GM12875 (cell line): ENCODE data around the gene SOCS7.

Source experiments
- H3K4me3 ChIP-seq: one replicate; pipeline ENCODE4 v1.5.1; 2011; ENCODE audit warnings: low read depth, low read length, control low read depth
- TF ChIP-seq, protein P1 (sequence below): IDR thresholded peaks from 2 replicates; pipeline ENCODE4 v1.5.1; 2011; ENCODE audit warnings: low read depth, mild to moderate bottlenecking, control low read depth, inconsistent platforms, low read length, moderate library complexity, borderline replicate concordance; ENCODE audit not compliant: insufficient read depth

SOCS7 gene

DNA sequence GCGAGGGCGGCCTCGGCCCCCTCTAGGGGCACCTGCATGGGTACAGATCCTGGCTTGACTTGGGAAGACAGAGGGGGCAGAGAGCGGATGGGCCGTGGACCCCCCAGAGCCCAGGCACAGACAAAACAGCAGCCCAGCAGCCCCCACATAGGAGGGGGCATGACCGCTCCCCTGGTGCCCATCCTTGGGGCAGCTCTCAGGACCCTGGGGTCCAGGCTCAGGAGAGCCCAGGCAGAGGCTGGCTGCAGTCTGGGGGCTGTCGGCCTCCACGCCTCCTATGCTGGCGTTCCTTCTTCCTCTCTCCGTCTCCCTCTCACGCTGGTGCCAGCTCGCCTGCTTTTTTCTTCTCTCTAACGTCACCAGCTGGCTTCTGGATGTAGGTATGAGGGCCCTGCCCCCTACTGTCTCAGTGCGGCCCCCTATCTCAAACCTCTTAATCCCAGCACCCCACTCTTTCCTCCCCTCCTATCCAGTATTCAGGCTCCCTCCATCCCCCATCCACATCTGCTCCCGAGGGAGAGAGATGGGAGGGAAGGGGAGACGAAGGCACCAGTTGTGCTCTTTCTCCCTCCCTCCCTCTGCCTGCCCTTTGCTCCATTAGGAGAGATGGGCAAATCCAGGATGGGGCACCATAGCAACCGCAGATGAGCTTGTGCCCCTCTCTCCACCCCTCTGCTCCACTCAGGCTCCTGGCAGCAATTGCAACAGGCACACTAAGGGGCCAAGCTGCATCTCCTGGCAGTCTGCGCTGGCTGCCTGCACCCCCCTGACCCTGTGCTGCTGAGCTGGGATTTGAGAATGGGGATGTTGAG lies 7.8 kb upstream of the SOCS7 start, which contains the start of gene GPR179:
TSS of gene GPR179 (minus strand) at position 349 of the 812 bp plus-strand sequence. CDS start at position 182, 167 bp downstream.
- no peak within 1 kb of the TSS for H3K4me3 ChIP-seq
- TF ChIP-seq, protein P1, sequence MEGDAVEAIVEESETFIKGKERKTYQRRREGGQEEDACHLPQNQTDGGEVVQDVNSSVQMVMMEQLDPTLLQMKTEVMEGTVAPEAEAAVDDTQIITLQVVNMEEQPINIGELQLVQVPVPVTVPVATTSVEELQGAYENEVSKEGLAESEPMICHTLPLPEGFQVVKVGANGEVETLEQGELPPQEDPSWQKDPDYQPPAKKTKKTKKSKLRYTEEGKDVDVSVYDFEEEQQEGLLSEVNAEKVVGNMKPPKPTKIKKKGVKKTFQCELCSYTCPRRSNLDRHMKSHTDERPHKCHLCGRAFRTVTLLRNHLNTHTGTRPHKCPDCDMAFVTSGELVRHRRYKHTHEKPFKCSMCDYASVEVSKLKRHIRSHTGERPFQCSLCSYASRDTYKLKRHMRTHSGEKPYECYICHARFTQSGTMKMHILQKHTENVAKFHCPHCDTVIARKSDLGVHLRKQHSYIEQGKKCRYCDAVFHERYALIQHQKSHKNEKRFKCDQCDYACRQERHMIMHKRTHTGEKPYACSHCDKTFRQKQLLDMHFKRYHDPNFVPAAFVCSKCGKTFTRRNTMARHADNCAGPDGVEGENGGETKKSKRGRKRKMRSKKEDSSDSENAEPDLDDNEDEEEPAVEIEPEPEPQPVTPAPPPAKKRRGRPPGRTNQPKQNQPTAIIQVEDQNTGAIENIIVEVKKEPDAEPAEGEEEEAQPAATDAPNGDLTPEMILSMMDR: no peak

DNA sequence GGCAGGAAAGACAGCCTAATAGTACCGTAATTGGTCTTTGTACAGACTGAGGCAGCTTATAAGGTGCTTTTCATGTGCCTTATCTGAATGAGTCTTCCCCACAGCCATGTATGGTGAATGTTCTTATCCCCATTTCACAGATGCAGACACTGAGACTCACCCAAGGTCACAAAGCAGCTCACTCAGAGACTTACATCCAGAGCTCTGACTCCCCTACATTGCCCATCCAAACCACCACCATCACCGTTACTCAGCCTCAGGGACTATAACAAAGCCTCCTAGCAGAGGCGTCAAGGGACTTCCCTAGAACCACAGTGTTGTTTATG lies 7.3 kb upstream of the SOCS7 start:
- TF ChIP-seq, protein P1: no peak
- no peak overlapping the region for H3K4me3 ChIP-seq

DNA sequence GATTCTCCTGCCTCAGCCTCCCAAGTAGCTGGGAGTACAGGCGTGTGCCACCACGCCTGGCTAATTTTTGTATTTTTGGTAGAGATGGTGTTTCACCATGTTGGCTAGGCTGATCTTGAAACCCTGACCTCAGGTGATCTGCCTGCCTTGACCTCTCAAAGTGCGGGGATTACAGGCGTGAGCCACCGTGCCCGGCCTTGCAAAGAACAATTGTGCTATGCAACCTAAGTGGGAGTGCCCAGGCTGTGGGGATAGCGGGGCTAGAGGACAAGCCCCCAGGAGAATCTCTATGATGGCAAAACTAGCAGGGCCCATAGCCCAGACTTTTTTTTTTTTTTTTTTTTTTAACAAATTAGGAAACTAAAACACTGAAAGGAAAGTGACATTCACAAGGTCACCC lies 5.9 kb upstream of the SOCS7 start:
- no peak overlapping the region for H3K4me3 ChIP-seq
- TF ChIP-seq, protein P1: no peak

DNA sequence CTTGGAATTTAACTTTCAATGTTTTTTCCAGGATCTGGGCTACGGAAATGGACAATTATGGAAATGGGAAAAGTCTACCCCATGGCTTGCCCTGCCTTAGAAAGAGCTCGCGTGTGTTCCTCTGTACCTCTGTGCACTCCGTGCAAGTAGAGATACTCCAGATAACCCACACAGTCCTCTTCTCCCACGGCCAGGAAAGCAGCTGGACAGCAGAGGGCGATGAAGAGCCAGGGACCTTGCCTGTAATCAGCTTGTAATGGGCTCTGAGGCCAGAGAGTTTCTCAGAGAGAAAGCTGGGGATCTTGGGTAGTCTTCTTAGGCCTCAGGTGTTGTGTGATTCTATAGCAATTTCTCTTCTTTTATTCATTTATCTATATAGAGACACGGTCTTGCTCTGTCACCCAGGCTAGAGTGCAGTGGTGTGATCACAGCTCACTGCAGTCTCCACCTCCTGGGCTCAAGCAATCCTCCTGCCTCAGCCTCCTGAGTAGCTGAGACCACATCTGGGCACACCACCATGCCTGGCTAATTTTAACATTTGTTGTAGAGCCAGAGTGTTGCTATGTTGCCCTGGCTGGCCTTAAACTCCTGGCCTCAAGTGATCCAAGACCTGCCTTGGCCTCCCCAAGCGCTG lies 2.4 kb upstream of the SOCS7 start:
- TF ChIP-seq, protein P1: peak; percentile 92
- no peak overlapping the region for H3K4me3 ChIP-seq

DNA sequence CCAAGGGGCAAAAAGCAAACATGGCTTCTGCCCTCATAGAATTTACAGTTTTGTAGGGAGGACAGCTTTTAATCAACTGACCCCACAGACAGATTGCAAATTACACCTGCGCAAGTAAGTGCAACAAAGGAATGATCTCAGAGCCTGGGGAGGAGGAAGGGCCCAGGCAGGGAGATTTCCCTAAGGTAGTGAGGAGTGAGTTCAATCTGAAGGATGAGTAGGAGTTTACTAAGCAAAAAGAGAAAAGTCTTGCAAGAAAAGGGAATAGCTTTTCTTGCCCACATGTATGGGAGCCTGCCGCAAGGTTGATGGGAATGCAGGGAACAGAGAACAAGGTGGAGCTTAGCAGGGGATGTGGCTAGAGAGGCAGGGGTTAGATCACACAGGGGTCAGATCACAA lies 1.6 kb upstream of the SOCS7 start:
- TF ChIP-seq, protein P1: no peak
- H3K4me3 ChIP-seq: no peak overlapping the region

DNA sequence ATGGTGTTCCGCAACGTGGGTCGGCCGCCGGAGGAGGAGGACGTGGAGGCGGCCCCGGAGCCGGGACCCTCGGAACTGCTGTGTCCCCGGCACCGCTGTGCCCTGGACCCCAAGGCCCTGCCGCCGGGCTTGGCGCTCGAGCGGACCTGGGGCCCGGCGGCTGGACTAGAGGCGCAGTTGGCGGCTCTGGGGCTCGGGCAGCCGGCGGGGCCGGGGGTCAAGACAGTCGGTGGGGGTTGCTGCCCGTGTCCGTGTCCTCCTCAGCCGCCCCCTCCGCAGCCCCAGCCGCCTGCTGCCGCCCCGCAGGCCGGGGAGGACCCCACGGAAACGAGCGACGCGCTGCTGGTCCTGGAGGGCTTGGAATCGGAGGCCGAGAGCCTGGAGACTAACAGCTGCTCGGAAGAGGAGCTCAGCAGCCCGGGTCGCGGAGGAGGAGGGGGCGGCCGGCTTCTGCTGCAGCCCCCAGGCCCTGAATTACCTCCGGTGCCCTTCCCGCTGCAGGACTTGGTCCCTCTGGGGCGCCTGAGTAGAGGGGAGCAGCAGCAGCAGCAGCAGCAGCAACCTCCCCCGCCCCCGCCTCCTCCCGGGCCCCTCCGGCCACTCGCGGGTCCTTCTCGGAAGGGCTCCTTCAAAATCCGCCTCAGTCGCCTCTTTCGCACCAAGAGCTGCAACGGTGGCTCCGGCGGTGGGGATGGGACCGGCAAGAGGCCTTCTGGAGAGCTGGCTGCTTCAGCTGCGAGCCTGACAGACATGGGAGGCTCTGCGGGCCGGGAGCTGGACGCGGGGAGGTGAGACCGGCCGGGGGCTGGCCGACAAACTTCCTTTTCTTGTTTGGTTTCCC lies 821 bp downstream of the SOCS7 start:
- peak overlapping the region; percentile 73 for H3K4me3 ChIP-seq
- TF ChIP-seq, protein P1: no peak
